ENCODE results near the gene ACVR1.
"Not testable (repeated sequence)": the region's sequence is repeated elsewhere in the genome, so short reads cannot be mapped to it uniquely, and the experiment has no call there.

Gene ACVR1

DNA sequence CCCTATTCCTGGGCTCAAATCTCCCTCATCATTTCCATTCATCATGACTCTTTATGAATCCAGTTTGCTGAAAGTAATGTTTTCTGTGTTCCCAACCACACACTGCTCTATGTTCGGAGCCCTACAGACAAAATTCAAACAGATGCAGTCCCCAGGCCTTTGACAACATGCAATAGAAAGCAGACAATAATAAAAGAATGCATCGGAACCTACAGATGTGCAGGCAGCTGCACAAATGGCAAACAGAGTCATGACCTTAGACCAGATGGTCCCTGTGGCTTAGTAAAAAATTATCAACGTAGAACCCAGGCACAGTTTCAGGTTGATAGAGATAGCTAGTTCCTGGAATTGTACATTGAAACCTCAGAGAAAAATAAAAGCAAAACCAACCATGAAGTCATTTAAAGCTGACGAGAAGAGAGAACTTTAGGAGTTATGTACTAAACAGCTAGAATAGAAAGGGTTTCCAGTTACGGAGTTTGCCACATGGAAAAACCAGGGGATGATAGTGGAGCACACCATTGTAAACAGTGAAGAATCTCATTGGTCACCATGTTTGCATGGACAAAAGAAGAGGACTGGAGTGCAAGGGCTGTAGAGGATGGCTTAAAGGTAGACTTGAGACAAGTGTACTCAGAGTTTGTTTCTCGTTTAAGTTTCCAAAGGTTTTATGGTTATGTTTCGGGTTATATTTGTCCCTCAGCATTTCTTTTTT is 23.2 kb upstream of the ACVR1 start:
- H3K4me1 Mint-ChIP-seq: peaks cover 80% of the 10 kb centered on the region
- peak overlapping the region; percentile 99 for H3K27ac Mint-ChIP-seq
- H3K36me3 Mint-ChIP-seq: peaks cover 2% of the 10 kb centered on the region
- no peaks in the 10 kb centered on the region for H3K27me3 Mint-ChIP-seq
- H3K9me3 Mint-ChIP-seq: peaks cover 5% of the 10 kb centered on the region
- H3K4me3 Mint-ChIP-seq: peak overlapping the region; percentile 79

DNA sequence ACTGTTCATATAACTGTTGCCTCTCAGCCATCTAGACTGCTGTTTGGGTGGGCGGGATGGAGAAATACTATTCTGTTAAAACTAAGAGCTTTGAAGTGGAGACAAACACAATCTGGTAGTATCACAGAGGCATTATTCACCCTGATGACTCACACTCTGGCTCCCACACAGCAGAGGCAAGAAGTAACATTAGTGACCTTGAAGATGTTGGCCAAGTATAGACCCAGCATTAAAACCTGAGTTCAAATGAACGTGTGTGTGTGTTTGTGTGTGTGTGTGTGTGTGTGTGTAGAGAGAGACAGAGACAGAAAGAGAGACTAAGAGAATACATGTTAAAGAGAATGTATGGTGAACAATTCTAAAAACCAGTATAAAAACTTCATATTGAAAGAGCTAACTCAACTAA is 22.5 kb upstream of the ACVR1 start:
- H3K27ac Mint-ChIP-seq: peak overlapping the region; percentile 99
- H3K9me3 Mint-ChIP-seq: peaks cover 5% of the 10 kb centered on the region
- peaks cover 87% of the 10 kb centered on the region for H3K4me1 Mint-ChIP-seq
- peaks cover 2% of the 10 kb centered on the region for H3K36me3 Mint-ChIP-seq
- peak overlapping the region; percentile 87 for H3K4me3 Mint-ChIP-seq
- no peaks in the 10 kb centered on the region for H3K27me3 Mint-ChIP-seq

DNA sequence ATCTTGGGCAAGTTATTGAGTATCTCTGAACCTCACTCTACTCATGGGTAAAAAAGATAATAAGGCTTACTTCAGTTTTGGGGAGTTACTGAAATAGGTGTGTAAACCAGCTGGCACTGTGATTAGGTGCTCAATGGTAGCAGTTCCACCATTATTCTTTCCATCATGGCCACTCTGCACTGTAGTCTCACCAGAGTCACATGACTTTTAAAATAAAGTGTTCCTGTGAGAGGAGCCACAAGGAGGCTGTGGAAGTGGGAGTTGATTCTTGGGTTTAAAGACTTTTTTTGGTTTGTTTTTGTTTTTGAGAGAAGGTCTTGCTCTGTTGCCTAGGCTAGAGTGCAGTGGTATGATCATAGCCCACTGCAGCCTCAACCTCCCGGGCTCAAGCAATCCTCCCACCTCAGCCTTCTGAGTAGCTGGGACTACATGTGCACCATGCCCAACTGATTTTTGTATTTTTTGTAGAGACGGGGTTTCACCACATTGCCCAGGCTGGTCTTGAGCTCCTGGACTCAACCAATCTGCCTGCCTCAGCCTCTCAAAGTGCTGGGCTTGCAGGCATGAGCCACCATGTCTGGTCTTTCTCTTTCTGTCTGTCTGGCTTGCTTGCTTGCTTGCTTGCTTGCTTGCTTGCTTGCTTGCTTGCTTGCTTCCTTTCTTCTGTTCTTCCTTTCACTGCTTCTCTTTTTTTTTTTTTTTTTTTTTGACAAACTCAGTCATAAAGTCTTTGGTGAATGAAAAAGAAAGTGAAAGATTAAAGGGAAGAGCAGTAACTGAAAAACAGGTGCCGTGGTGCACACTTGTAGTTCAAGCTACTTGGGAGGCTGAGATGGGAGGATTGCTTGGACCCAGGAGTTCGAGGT is 21.2 kb upstream of the ACVR1 start:
- Mint-ChIP-seq H3K27ac (peak overlapping the region; percentile 99), H3K4me3 (peak overlapping the region; percentile 87), H3K27me3 (no peaks in the 10 kb centered on the region), H3K36me3 (peaks cover 2% of the 10 kb centered on the region), H3K9me3 (peaks cover 5% of the 10 kb centered on the region), H3K4me1 (peaks cover 90% of the 10 kb centered on the region)

DNA sequence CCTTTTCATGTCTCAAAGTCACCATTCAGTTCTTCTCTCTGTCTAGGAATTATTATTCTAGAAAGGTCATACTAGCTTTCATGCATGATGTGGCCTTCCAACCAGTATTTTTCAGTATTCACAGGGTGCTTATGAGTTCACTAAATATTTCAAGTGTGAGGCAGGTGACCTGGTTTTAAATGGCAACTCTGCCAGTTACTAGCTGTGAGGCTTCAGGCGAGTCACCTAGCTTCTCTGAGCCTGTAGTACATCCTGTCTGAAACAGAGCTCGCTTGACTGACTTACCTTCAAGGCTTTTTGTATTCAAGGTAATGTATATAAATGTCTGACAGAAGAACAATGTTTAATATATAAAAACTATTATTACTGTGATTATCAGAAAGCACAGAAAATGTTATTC is 19.4 kb upstream of the ACVR1 start:
- Mint-ChIP-seq H3K9me3 (peaks cover 5% of the 10 kb centered on the region), H3K4me1 (peaks cover 97% of the 10 kb centered on the region), H3K27me3 (no peaks in the 10 kb centered on the region), H3K27ac (peak overlapping the region; percentile 90), H3K4me3 (no peak overlapping the region), H3K36me3 (peaks cover 3% of the 10 kb centered on the region)

DNA sequence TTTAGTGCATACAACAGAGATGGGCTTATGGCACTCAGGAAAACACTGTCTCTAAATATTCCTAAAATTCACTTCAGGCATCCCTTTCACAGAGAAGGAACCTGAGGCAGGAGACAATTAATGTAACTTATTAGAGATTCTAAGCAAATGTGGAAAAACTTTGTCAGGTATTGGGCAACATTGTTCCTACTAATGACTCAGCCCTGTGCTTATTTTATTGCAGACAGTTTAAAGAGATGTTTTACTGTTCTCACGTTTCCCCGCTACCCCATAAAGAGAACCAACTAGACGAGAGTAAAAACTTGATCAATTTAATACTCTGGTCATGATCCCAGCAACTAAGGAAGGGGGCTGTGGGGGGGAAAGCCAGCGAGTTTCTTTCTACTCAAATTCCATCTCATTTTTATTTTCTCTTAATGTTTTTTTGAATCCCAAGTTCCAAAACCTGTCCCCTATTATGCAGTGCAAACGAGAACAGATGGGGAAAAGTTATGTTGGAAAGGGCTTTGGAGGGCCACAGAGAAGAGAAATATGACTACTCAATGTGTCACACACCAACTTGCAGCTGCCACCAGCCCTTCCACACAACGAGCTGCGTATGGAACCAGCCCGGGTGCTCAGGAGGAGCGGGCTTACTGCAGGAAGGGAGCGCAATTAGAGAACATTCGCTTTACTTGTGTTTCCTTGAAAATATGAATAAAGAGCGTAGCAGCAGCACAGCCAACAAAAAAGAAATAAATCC is 18.7 kb upstream of the ACVR1 start:
- peaks cover 3% of the 10 kb centered on the region for H3K36me3 Mint-ChIP-seq
- H3K27ac Mint-ChIP-seq: peak overlapping the region; percentile 90
- H3K4me1 Mint-ChIP-seq: peaks cover 95% of the 10 kb centered on the region
- H3K4me3 Mint-ChIP-seq: peak overlapping the region; percentile 55
- peaks cover 5% of the 10 kb centered on the region for H3K9me3 Mint-ChIP-seq
- no peaks in the 10 kb centered on the region for H3K27me3 Mint-ChIP-seq

DNA sequence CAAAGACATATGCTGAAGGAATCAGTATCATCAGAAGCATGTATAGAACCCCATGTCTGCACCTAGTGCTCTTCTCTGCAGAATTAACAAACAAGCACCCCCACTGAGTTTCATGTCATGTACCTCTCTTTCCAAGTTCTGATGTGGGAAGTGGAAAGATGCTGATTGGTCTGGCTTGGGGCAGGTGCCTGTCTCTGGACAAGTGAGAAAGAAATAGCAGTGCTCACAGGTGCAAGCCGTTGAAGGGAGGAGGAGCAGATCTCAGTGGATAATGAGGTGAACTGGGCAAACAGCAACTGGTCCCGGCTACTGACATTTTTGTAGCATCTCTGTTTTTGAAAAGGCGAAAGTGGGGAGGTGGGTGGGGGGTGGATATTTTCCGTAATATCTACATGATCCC is 17.5 kb upstream of the ACVR1 start:
- no peaks in the 10 kb centered on the region for H3K27me3 Mint-ChIP-seq
- peak overlapping the region; percentile 46 for H3K27ac Mint-ChIP-seq
- peaks cover 5% of the 10 kb centered on the region for H3K36me3 Mint-ChIP-seq
- H3K9me3 Mint-ChIP-seq: peaks cover 5% of the 10 kb centered on the region
- peaks cover 85% of the 10 kb centered on the region for H3K4me1 Mint-ChIP-seq
- H3K4me3 Mint-ChIP-seq: peak overlapping the region; percentile 15

DNA sequence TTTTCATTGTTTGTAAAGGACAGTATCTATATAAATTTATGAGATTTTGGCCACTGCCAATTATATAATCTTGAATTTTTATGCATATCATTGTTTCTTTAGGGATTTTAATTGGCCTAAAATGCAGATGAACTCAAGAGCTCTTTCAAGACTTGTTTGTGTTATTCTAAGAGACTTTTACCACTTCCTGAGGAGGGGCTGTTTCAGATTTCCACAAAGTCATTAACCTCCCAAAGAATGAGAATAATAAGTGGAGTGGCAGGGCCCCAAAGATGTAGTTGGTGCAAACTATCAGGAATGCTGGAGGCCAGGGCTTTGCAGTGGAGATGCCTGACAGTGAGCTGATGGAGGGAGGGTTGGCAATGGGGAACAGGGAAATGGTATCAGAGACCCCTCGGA is 15.5 kb upstream of the ACVR1 start:
- Mint-ChIP-seq H3K27me3 (no peaks in the 10 kb centered on the region), H3K36me3 (peaks cover 3% of the 10 kb centered on the region), H3K27ac (peak overlapping the region; percentile 99), H3K4me1 (peaks cover 70% of the 10 kb centered on the region), H3K9me3 (no peaks in the 10 kb centered on the region), H3K4me3 (peak overlapping the region; percentile 86)

DNA sequence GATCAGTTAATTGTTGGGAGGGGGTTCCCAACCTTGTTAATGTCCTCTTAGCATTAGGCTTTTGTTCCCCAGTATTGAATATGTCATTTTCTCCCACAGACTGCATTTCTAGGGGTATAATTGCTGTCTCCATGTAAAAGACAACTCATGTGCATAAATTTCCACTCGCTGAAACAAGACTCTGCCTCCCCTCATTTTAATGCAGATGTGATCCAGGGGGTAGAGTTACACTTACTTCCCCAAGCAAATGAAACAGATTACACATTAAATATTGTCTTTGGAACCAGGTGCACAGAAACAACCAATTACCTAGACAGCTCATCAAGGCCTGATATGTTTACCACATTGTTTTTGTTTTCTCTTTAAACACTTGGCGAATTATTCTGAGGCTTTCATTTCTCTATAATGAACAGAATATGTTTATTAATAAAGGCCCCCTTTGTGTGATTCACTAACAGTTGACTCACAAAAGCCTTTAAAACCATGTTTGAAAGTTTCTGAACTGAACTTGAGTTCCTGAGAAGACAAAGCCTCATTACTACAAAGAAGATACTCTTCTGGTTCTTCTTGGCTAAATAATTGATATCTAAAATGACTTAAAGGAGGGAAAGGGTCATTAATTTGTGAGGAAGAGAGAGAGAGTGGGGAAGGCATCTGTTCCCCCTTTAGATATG is 15.0 kb upstream of the ACVR1 start:
- H3K4me1 Mint-ChIP-seq: peaks cover 65% of the 10 kb centered on the region
- peak overlapping the region; percentile 99 for H3K27ac Mint-ChIP-seq
- peaks cover 3% of the 10 kb centered on the region for H3K36me3 Mint-ChIP-seq
- H3K4me3 Mint-ChIP-seq: peak overlapping the region; percentile 86
- no peaks in the 10 kb centered on the region for H3K27me3 Mint-ChIP-seq
- no peaks in the 10 kb centered on the region for H3K9me3 Mint-ChIP-seq

DNA sequence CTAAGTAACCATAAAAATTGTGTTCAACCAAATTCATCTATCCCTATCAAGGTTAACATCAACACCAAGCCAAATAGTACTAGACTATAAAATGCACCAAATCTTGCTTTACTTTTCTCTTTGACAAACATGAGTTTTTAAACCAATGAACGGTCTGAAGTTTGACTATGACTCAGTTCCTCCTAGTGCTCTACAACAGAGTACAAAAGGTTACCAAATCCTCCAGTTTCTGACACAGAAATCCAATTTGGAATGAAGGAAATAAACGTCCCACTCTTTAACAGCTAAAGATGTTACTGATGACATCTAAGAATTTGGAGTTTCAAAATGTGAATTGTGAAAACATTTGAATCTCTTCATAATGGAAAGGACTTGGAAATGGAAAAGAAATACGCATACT is 11.8 kb upstream of the ACVR1 start:
- no peaks in the 10 kb centered on the region for H3K27me3 Mint-ChIP-seq
- H3K27ac Mint-ChIP-seq: no peak overlapping the region
- H3K36me3 Mint-ChIP-seq: peaks cover 3% of the 10 kb centered on the region
- peaks cover 36% of the 10 kb centered on the region for H3K4me1 Mint-ChIP-seq
- no peaks in the 10 kb centered on the region for H3K9me3 Mint-ChIP-seq
- no peak overlapping the region for H3K4me3 Mint-ChIP-seq

DNA sequence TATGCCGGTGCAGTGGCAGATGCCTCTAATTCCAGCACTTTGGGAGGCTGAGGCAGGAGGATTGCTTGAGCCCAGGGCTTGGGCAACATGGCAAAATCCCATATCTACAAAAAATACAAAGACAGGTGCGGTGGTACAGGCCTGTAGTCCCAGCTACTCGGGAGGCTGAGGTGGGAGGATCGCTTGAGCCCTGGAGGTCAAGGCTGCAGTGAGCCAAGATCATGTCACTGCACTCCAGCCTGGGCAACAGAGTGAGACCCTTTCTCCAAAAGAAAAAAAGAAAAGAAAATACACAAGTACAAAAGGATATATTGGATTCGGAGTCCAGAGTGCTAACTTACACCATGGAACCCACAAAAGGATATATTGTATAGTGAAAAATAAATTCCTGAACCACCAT is 8.4 kb upstream of the ACVR1 start:
- not testable (repeated sequence) for H3K27ac Mint-ChIP-seq, H3K4me1 Mint-ChIP-seq, H3K27me3 Mint-ChIP-seq, H3K36me3 Mint-ChIP-seq, H3K9me3 Mint-ChIP-seq, H3K4me3 Mint-ChIP-seq

DNA sequence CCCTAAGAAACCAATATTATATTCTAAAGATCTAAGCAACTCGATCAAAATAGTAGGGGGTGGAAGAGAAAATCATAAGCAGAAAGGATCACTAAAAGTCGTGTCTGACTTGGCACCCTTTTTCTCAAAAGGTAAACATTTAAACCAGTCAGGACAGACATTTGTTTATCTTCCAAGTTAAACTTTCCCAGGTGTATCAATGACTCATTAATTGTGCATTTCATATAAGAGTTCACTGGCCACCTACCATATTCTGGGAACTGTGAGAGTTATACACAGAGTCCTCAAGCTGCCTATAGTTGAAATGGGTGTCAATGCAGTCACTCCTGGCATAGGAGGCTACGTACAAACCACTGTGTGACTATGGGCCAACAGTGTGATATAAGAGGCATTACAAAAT is 4.8 kb upstream of the ACVR1 start:
- Mint-ChIP-seq H3K9me3 (no peaks in the 10 kb centered on the region), H3K27me3 (no peaks in the 10 kb centered on the region), H3K36me3 (no peaks in the 10 kb centered on the region), H3K4me3 (no peak overlapping the region), H3K27ac (no peak overlapping the region), H3K4me1 (peaks cover 17% of the 10 kb centered on the region)

DNA sequence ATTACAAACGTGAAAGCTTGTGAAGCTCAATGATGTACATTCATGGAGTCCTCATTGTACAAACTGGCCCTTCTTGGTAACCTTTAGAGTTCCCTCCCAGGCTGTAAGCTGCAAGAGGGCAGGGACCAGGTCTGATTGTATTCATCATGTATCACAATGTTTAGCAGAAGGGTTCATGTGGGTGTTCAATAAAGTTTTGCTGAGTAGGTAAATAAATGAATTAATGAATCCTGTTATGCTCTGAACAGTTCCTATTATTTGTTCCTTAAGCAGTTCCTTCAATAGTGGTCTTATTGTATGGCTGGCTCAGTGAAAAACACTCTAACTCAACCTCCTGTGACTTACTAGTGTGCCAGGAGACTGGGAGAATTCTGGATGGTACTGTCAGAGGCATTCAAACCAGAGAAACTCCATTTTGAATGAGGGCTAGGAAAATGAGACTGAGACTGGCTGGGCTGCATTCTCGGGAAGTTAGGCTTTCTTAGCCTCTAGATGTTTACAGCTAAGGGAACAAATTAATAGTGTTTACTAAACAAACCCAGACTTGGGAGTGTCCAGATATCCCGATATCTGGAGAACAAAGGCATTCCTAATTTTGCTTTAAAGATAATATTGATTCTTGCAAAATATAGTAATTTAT is 1.8 kb upstream of the ACVR1 start:
- Mint-ChIP-seq H3K4me3 (no peak overlapping the region), H3K9me3 (no peaks in the 10 kb centered on the region), H3K27ac (no peak overlapping the region), H3K36me3 (no peaks in the 10 kb centered on the region), H3K4me1 (peaks cover 42% of the 10 kb centered on the region), H3K27me3 (no peaks in the 10 kb centered on the region)

DNA sequence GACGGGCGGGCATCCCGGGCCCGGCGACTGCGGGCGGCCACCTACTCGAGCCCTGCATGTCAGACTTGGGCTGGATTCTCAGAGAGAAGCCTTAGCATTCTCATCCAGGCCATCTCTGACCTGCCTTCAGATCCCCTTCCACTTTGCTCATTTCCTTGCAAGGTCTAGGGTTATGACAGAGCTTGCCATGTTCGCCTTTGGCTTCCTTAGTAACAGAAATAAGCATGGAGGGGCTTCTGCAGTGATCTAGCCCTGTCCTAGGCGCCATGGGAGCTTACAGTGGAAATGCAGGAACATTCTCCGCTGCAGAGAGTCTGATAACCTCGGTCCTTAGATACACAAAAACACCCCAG is 632 bp upstream of the ACVR1 start:
- H3K27ac Mint-ChIP-seq: peak overlapping the region; percentile 3
- no peaks in the 10 kb centered on the region for H3K36me3 Mint-ChIP-seq
- H3K4me3 Mint-ChIP-seq: peak overlapping the region; percentile 86
- no peaks in the 10 kb centered on the region for H3K9me3 Mint-ChIP-seq
- H3K27me3 Mint-ChIP-seq: no peaks in the 10 kb centered on the region
- H3K4me1 Mint-ChIP-seq: peaks cover 51% of the 10 kb centered on the region

DNA sequence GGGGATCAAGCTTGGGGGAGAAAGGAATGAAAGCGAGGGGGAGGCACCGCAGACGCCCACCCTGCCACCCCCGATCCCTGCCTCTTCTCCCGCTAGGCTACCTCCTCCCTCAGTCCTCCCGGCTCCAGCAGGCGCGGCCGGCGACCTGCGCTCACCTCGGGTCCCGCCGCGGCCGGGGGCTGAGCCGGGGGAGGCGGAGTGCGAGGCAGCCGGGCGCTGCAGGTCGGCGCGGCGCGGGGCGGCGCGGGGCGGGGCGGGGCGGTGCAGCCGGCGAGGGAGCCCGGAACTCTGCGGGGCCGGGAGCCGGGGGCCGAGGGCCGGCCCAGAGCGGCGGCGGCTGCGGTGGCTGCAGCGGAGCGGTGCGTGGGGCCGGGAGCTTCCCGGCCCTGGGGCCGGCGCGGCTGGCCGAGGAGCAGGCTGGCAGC is 477 bp downstream of the ACVR1 start:
- Mint-ChIP-seq H3K4me3 (peak overlapping the region; percentile 93), H3K27me3 (no peaks in the 10 kb centered on the region), H3K4me1 (peaks cover 61% of the 10 kb centered on the region), H3K27ac (peak overlapping the region; percentile 94), H3K36me3 (peaks cover 2% of the 10 kb centered on the region), H3K9me3 (no peaks in the 10 kb centered on the region)

All from activated naive CD4-positive, alpha-beta T cell treated with anti-CD3 and anti-CD28 coated beads, Interleukin-2, amount 50 U/mL, for 24 hours (primary cell).